ENCODE data around the gene PPFIA2. TPM values are rescaled to one million over a fixed set of nuclear protein-coding genes. Genes with fewer than 3 reads are reported as not detected.

Gene PPFIA2
- polyA plus RNA-seq, 1 donor (not counting 4 experiments of a cell fraction or from before 2014, with no cell fraction given): not detected

DNA sequence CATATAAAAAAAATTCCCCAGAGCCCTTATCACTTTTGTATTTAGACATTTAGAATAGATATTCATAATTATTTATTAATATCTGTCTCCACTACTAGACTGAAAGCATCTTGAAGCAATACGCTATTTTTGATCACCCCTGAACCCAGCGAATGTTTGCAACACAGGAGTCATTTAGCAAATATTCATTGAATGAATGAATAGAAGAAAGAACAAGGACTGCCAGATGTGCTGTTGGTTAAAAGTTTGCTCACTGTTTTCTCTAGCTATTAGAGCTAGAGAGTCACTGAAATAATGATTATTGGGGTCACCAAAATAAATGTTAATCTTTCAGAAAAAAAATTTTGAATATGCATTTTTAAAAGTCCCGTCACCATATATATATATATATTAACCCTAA, 506.9 kb downstream of the PPFIA2 start:
- Histone ChIP-seq H3K4me3 (ENCODE audit: control insufficient read depth in 2 of 3, extremely low read depth in 1 of 3, insufficient read depth in 2 of 3, low read depth in 1 of 3, low read length in 3 of 3) (no peak overlapping the region), H3K4me1 (ENCODE audit: control insufficient read depth, extremely low read depth, insufficient read depth, low read length) (no peaks in the 10 kb centered on the region), H3K4me2 (ENCODE audit: control insufficient read depth, extremely low read depth, insufficient read depth, low read depth, low read length) (no peak overlapping the region), H3K9ac (ENCODE audit: control insufficient read depth, extremely low read depth, insufficient read depth, low read length) (no peak overlapping the region), H3K36me3 (ENCODE audit: control insufficient read depth in 2 of 2, extremely low read depth in 1 of 2, insufficient read depth in 2 of 2, low read length in 2 of 2) (no peaks in the 10 kb centered on the region), H3K9me3 (ENCODE audit: control insufficient read depth, low read depth, low read length) (no peaks in the 10 kb centered on the region), H3K27ac (ENCODE audit: control insufficient read depth, insufficient read depth, low read length) (no peak overlapping the region), H3K9me1 (ENCODE audit: control insufficient read depth, extremely low read depth, insufficient read depth, low read length) (no peaks in the 10 kb centered on the region), H4K20me1 (ENCODE audit: control insufficient read depth, extremely low read depth, insufficient read depth, low read length) (no peaks in the 10 kb centered on the region), H2AFZ (ENCODE audit: control insufficient read depth, low read length) (no peak overlapping the region), H3K79me2 (ENCODE audit: control insufficient read depth, insufficient read depth, low read length) (no peaks in the 10 kb centered on the region), H3K27me3 (ENCODE audit: control insufficient read depth, extremely low read depth, insufficient read depth, low read length) (no peaks in the 10 kb centered on the region)
- DNase-seq (ENCODE audit: low read depth, low spot score) (no peak), FAIRE-seq (no peak)
- no peak for TF ChIP-seq CTCF (optimal IDR thresholded peaks at IDR 0.05 in 1 of 3, IDR thresholded peaks at IDR 0.05 in 1 of 3, conservative IDR thresholded peaks at IDR 0.05 in 1 of 3; ENCODE audit: extremely low read depth in 1 of 3, insufficient read depth in 2 of 3, low read length in 3 of 3)
- no peak for TF ChIP-seq EZH2 (IDR thresholded peaks at IDR 0.05; ENCODE audit: low read length)
- dilution Hi-C loops (cut with MboI; ENCODE audit: extremely low pct_ligation_motif_present, low sequenced_read_pairs): no loop called here

GRCh38 chr12:81249976-81250375, 509.2 kb downstream of the PPFIA2 start:
- H2AFZ ChIP-seq (ENCODE audit: control insufficient read depth, low read length): no peak overlapping the region
- no peaks in the 10 kb centered on the region for H3K36me3 ChIP-seq (ENCODE audit: control insufficient read depth in 2 of 2, extremely low read depth in 1 of 2, insufficient read depth in 2 of 2, low read length in 2 of 2)
- H3K9me1 ChIP-seq (ENCODE audit: control insufficient read depth, extremely low read depth, insufficient read depth, low read length): no peaks in the 10 kb centered on the region
- no peaks in the 10 kb centered on the region for H4K20me1 ChIP-seq (ENCODE audit: control insufficient read depth, extremely low read depth, insufficient read depth, low read length)
- H3K9ac ChIP-seq (ENCODE audit: control insufficient read depth, extremely low read depth, insufficient read depth, low read length): no peak overlapping the region
- no peak overlapping the region for H3K4me2 ChIP-seq (ENCODE audit: control insufficient read depth, extremely low read depth, insufficient read depth, low read depth, low read length)
- DNase-seq (ENCODE audit: low read depth, low spot score) (no peak), FAIRE-seq (no peak)
- dilution Hi-C loops (cut with MboI; ENCODE audit: extremely low pct_ligation_motif_present, low sequenced_read_pairs): no loop called here
- H3K4me1 ChIP-seq (ENCODE audit: control insufficient read depth, extremely low read depth, insufficient read depth, low read length): no peaks in the 10 kb centered on the region
- no peak overlapping the region for H3K27ac ChIP-seq (ENCODE audit: control insufficient read depth, insufficient read depth, low read length)
- no peaks in the 10 kb centered on the region for H3K27me3 ChIP-seq (ENCODE audit: control insufficient read depth, extremely low read depth, insufficient read depth, low read length)
- H3K4me3 ChIP-seq (ENCODE audit: control insufficient read depth in 2 of 3, extremely low read depth in 1 of 3, insufficient read depth in 2 of 3, low read depth in 1 of 3, low read length in 3 of 3): no peak overlapping the region
- H3K79me2 ChIP-seq (ENCODE audit: control insufficient read depth, insufficient read depth, low read length): no peaks in the 10 kb centered on the region
- TF ChIP-seq CTCF (optimal IDR thresholded peaks at IDR 0.05 in 1 of 3, IDR thresholded peaks at IDR 0.05 in 1 of 3, conservative IDR thresholded peaks at IDR 0.05 in 1 of 3; ENCODE audit: extremely low read depth in 1 of 3, insufficient read depth in 2 of 3, low read length in 3 of 3) (no peak), EZH2 (IDR thresholded peaks at IDR 0.05; ENCODE audit: low read length) (no peak)
- H3K9me3 ChIP-seq (ENCODE audit: control insufficient read depth, low read depth, low read length): no peaks in the 10 kb centered on the region
